SK-N-SH (cell line): Measurements from ENCODE around the gene OPHN1. TPM values are rescaled to one million over a fixed set of nuclear protein-coding genes. Genes with fewer than 3 reads are reported as not detected.
"Not testable (repeated sequence)": the region's sequence is repeated elsewhere in the genome, so short reads cannot be mapped to it uniquely, and the experiment has no call there.

Experiments
- CTCF ChIA-PET: fragments of 300-600, 350-600 bp; formaldehyde crosslinking; extraction: SDS; loops from one replicate; lab custom pipeline; 2021; lab: Yijun Ruan, JAX
- POLR2A ChIA-PET: fragments of 350-600 bp; sonication (Branson Sonifier 250); formaldehyde crosslinking; extraction: SDS; loops from one replicate; lab custom pipeline; 2020; ENCODE audit warnings: antibody characterized with exemption, inconsistent platforms; lab: Yijun Ruan, JAX
- DNase-seq: peaks from one replicate; pipeline ENCODE4 v3.0.0; 2012
- H2AFZ ChIP-seq: fragments of 200-600 bp; sonication (generic); 2 replicates; pipeline ENCODE4 v1.8.1; 2016; ENCODE audit warnings: antibody characterized with exemption, mild to moderate bottlenecking, low read depth
- H3F3A ChIP-seq: fragments of 200-600 bp; sonication (generic); replicated peaks from 2 replicates; pipeline ENCODE3; 2016; ENCODE audit warnings: antibody characterized with exemption, mild to moderate bottlenecking; ENCODE audit not compliant: insufficient read depth
- H3K27ac ChIP-seq, 2 experiments: fragments of 200-500 bp in 1 of 2; fragments of 200-600 bp in 1 of 2; sonication (Bioruptor generic) in 1 of 2; sonication (generic), shearing (Covaris generic) in 1 of 2; 2 replicates each; pipeline versions ENCODE4 v1.5.1 to v1.6.1; 2014 to 2016; ENCODE audit warnings: low read depth in 2 of 2, inconsistent platforms in 1 of 2, low read length in 1 of 2, mild to moderate bottlenecking in 1 of 2, mixed read lengths in 1 of 2
- H3K27me3 ChIP-seq: fragments of 200-600 bp; sonication (generic), shearing (Covaris generic); 2 replicates; pipeline ENCODE4 v1.6.1; 2016; ENCODE audit warnings: mixed run types; ENCODE audit not compliant: insufficient read depth
- H3K36me3 ChIP-seq, 2 experiments: fragments of 200-500 bp in 1 of 2; fragments of 200-600 bp in 1 of 2; sonication (Bioruptor generic) in 1 of 2; sonication (generic) in 1 of 2; replicated peaks in 1 of 2; 2 replicates each; pipeline versions ENCODE3 to v1.5.1; 2014 to 2016; ENCODE audit warnings: low read length in 1 of 2, mild to moderate bottlenecking in 1 of 2; ENCODE audit not compliant: insufficient read depth in 2 of 2, control insufficient read depth in 1 of 2
- H3K4me1 ChIP-seq, 2 experiments: fragments of 200-500 bp in 1 of 2; fragments of 200-600 bp in 1 of 2; sonication (Bioruptor generic) in 1 of 2; sonication (generic), shearing (Covaris generic) in 1 of 2; 2 replicates each; pipeline versions ENCODE4 v1.5.1 to v1.6.1; 2014 to 2016; ENCODE audit warnings: low read depth in 1 of 2, low read length in 1 of 2, mixed run types in 1 of 2; ENCODE audit not compliant: insufficient read depth in 2 of 2, control insufficient read depth in 1 of 2
- H3K4me2 ChIP-seq: fragments of 200-600 bp; sonication (generic), shearing (Covaris generic); 2 replicates; pipeline ENCODE4 v1.6.1; 2017; ENCODE audit warnings: mixed run types
- H3K4me3 ChIP-seq, 2 experiments: fragments of 200-500 bp in 1 of 2; fragments of 200-600 bp in 1 of 2; sonication (Bioruptor generic) in 1 of 2; sonication (generic), shearing (Covaris generic) in 1 of 2; 2 replicates each; pipeline versions ENCODE4 v1.5.1 to v1.8.1; 2014 to 2016; ENCODE audit warnings: low read depth in 2 of 2, inconsistent platforms in 1 of 2, low read length in 1 of 2, mild to moderate bottlenecking in 1 of 2, mixed read lengths in 1 of 2, moderate library complexity in 1 of 2
- H3K79me2 ChIP-seq: fragments of 200-600 bp; sonication (generic); 2 replicates; pipeline ENCODE4 v1.8.1; 2017; ENCODE audit warnings: mild to moderate bottlenecking; ENCODE audit not compliant: insufficient read depth
- H3K9ac ChIP-seq: fragments of 200-600 bp; sonication (generic); 2 replicates; pipeline ENCODE4 v1.6.1; 2017; ENCODE audit warnings: mixed run types
- H3K9me2 ChIP-seq: fragments of 200-600 bp; sonication (generic); 2 replicates; pipeline ENCODE4 v1.6.1; 2017; ENCODE audit warnings: mixed run types
- H3K9me3 ChIP-seq: fragments of 200-600 bp; sonication (generic); 2 replicates; pipeline ENCODE4 v1.6.1; 2017; ENCODE audit warnings: mixed run types, mild to moderate bottlenecking, moderate library complexity
- H4K20me1 ChIP-seq: fragments of 200-600 bp; sonication (generic); 2 replicates; pipeline ENCODE4 v1.6.1; 2017; ENCODE audit warnings: mild to moderate bottlenecking, mixed run types; ENCODE audit not compliant: insufficient read depth
- CHD2 ChIP-seq: fragments of 150-350 bp; IDR thresholded peaks from 2 replicates; pipeline ENCODE4 v1.6.1; 2018; ENCODE audit warnings: low read length; ENCODE audit not compliant: partially characterized antibody
- ELF1 ChIP-seq: IDR thresholded peaks from 2 replicates; pipeline ENCODE4 v1.4.0; 2012
- EP300 ChIP-seq, 2 experiments: IDR thresholded peaks; 2 replicates each; pipeline versions ENCODE4 v1.4.0 to v1.6.1; 2012; ENCODE audit warnings: borderline replicate concordance in 1 of 2, low read depth in 1 of 2, low read length in 1 of 2
- FOXM1 ChIP-seq: IDR thresholded peaks from 2 replicates; pipeline ENCODE4 v1.4.0; 2012; ENCODE audit warnings: low read depth, mild to moderate bottlenecking
- GABPA ChIP-seq: IDR thresholded peaks from 2 replicates; pipeline ENCODE4 v1.4.0; 2012; ENCODE audit warnings: low read depth, mild to moderate bottlenecking
- MEF2A ChIP-seq: IDR thresholded peaks from 2 replicates; pipeline ENCODE4 v1.4.0; 2012; ENCODE audit warnings: low read depth, borderline replicate concordance
- MXI1 ChIP-seq: IDR thresholded peaks from 2 replicates; pipeline ENCODE4 v1.6.1; 2012; ENCODE audit warnings: mild to moderate bottlenecking, low read depth, low read length, improper control_type of control experiment
- NFIC ChIP-seq: IDR thresholded peaks from 2 replicates; pipeline ENCODE4 v1.4.0; 2012; ENCODE audit warnings: borderline replicate concordance
- RAD21 ChIP-seq: IDR thresholded peaks from 2 replicates; pipeline ENCODE4 v1.6.1; 2012; ENCODE audit warnings: mild to moderate bottlenecking, low read length
- RCOR1 ChIP-seq: fragments of 150-350 bp; IDR thresholded peaks from 2 replicates; pipeline ENCODE4 v1.6.1; 2017; ENCODE audit warnings: antibody characterized with exemption, low read length
- RXRA ChIP-seq: IDR thresholded peaks from 2 replicates; pipeline ENCODE4 v1.4.0; 2012; ENCODE audit warnings: low read depth, mild to moderate bottlenecking, borderline replicate concordance
- SIN3A ChIP-seq: IDR thresholded peaks from 2 replicates; pipeline ENCODE4 v1.6.1; 2012; ENCODE audit warnings: low read depth, mild to moderate bottlenecking, low read length, moderate library complexity, borderline replicate concordance
- SMC3 ChIP-seq: IDR thresholded peaks from 2 replicates; pipeline ENCODE4 v1.6.1; 2012; ENCODE audit warnings: low read depth, low read length, improper control_type of control experiment
- TAF1 ChIP-seq: IDR thresholded peaks from 2 replicates; pipeline ENCODE4 v1.6.1; 2012; ENCODE audit warnings: low read depth, mild to moderate bottlenecking, low read length, moderate library complexity, borderline replicate concordance
- TCF12 ChIP-seq: IDR thresholded peaks from 2 replicates; pipeline ENCODE4 v1.4.0; 2012
- WGBS: methylation state at CpG from one replicate; pipeline ENCODE4 v1.1.6; 2017; ENCODE audit warnings: low lambda C conversion rate; 5-methylcytosine and 5-hydroxymethylcytosine counted together
- polyA plus RNA-seq, 3 experiments: library from polyadenylated mRNA; depleted of rRNA; stranded (reverse); fragments of >200 nt; gene quantifications; 2 replicates each; pipeline ENCODE4 v1.2.3, GENCODE V29; 2012
- TF ChIP-seq, protein P1 (sequence below): fragments of 200-600 bp; sonication (generic); IDR thresholded peaks from 2 replicates; pipeline ENCODE4 v1.6.1; 2017; ENCODE audit warnings: antibody characterized with exemption, mild to moderate bottlenecking, moderate library complexity
- TF ChIP-seq, protein P2 (sequence below): IDR thresholded peaks from 2 replicates; pipeline ENCODE4 v1.4.0; 2012; ENCODE audit warnings: low read depth, borderline replicate concordance
- TF ChIP-seq, protein P3 (sequence below): IDR thresholded peaks from 2 replicates; pipeline ENCODE4; 2012
- TF ChIP-seq, protein P4 (sequence below): fragments of 150-350 bp; IDR thresholded peaks from 2 replicates; pipeline ENCODE4 v1.6.1; 2016; ENCODE audit warnings: mild to moderate bottlenecking, low read depth, low read length
- TF ChIP-seq, protein P5 (sequence below): IDR thresholded peaks from 2 replicates; pipeline ENCODE4 v1.6.1; 2012; ENCODE audit warnings: mild to moderate bottlenecking, low read depth, low read length, moderate library complexity

OPHN1 gene
- polyA plus RNA-seq, 1 of the 3 experiments (the other 2 are of a cell fraction): 1.7 TPM

DNA sequence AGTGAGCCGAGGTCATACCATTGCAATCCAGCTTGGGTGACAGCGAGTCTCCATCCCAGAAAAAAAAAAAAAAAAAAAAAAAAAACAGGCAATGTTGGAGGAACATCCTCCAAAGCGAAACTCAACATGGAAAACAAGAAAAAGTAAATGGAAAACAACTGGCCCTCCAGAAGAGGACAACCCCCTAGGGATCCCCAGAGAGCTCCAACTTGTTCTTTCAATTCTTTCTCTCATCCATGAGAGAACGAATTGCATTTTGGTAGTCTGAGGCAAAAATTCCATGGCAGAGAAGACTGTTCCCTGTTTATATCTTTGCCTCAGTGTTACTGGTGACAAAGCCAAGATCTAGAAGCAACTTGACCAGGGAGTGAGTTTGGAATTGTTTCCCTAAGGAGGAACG lies 49.8 kb downstream of the OPHN1 start:
- no peak for TF ChIP-seq TCF12
- no peak for TF ChIP-seq RAD21
- TF ChIP-seq, protein P1, sequence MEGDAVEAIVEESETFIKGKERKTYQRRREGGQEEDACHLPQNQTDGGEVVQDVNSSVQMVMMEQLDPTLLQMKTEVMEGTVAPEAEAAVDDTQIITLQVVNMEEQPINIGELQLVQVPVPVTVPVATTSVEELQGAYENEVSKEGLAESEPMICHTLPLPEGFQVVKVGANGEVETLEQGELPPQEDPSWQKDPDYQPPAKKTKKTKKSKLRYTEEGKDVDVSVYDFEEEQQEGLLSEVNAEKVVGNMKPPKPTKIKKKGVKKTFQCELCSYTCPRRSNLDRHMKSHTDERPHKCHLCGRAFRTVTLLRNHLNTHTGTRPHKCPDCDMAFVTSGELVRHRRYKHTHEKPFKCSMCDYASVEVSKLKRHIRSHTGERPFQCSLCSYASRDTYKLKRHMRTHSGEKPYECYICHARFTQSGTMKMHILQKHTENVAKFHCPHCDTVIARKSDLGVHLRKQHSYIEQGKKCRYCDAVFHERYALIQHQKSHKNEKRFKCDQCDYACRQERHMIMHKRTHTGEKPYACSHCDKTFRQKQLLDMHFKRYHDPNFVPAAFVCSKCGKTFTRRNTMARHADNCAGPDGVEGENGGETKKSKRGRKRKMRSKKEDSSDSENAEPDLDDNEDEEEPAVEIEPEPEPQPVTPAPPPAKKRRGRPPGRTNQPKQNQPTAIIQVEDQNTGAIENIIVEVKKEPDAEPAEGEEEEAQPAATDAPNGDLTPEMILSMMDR: no peak
- TF ChIP-seq MEF2A: no peak
- TF ChIP-seq NFIC: no peak
- TF ChIP-seq, protein P2, sequence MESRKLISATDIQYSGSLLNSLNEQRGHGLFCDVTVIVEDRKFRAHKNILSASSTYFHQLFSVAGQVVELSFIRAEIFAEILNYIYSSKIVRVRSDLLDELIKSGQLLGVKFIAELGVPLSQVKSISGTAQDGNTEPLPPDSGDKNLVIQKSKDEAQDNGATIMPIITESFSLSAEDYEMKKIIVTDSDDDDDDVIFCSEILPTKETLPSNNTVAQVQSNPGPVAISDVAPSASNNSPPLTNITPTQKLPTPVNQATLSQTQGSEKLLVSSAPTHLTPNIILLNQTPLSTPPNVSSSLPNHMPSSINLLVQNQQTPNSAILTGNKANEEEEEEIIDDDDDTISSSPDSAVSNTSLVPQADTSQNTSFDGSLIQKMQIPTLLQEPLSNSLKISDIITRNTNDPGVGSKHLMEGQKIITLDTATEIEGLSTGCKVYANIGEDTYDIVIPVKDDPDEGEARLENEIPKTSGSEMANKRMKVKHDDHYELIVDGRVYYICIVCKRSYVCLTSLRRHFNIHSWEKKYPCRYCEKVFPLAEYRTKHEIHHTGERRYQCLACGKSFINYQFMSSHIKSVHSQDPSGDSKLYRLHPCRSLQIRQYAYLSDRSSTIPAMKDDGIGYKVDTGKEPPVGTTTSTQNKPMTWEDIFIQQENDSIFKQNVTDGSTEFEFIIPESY: no peak
- TF ChIP-seq ELF1: no peak
- no peak for TF ChIP-seq EP300 (IDR thresholded peaks at IDR 0.05; ENCODE audit: borderline replicate concordance in 1 of 2, low read depth in 1 of 2, low read length in 1 of 2)
- TF ChIP-seq GABPA: no peak
- TF ChIP-seq SMC3: no peak
- TF ChIP-seq RCOR1: no peak
- TF ChIP-seq SIN3A: no peak
- TF ChIP-seq, protein P3, sequence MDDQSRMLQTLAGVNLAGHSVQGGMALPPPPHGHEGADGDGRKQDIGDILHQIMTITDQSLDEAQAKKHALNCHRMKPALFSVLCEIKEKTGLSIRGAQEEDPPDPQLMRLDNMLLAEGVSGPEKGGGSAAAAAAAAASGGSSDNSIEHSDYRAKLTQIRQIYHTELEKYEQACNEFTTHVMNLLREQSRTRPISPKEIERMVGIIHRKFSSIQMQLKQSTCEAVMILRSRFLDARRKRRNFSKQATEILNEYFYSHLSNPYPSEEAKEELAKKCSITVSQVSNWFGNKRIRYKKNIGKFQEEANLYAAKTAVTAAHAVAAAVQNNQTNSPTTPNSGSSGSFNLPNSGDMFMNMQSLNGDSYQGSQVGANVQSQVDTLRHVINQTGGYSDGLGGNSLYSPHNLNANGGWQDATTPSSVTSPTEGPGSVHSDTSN: no peak
- TF ChIP-seq, protein P4, sequence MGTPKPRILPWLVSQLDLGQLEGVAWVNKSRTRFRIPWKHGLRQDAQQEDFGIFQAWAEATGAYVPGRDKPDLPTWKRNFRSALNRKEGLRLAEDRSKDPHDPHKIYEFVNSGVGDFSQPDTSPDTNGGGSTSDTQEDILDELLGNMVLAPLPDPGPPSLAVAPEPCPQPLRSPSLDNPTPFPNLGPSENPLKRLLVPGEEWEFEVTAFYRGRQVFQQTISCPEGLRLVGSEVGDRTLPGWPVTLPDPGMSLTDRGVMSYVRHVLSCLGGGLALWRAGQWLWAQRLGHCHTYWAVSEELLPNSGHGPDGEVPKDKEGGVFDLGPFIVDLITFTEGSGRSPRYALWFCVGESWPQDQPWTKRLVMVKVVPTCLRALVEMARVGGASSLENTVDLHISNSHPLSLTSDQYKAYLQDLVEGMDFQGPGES: no peak
- TF ChIP-seq, protein P5, sequence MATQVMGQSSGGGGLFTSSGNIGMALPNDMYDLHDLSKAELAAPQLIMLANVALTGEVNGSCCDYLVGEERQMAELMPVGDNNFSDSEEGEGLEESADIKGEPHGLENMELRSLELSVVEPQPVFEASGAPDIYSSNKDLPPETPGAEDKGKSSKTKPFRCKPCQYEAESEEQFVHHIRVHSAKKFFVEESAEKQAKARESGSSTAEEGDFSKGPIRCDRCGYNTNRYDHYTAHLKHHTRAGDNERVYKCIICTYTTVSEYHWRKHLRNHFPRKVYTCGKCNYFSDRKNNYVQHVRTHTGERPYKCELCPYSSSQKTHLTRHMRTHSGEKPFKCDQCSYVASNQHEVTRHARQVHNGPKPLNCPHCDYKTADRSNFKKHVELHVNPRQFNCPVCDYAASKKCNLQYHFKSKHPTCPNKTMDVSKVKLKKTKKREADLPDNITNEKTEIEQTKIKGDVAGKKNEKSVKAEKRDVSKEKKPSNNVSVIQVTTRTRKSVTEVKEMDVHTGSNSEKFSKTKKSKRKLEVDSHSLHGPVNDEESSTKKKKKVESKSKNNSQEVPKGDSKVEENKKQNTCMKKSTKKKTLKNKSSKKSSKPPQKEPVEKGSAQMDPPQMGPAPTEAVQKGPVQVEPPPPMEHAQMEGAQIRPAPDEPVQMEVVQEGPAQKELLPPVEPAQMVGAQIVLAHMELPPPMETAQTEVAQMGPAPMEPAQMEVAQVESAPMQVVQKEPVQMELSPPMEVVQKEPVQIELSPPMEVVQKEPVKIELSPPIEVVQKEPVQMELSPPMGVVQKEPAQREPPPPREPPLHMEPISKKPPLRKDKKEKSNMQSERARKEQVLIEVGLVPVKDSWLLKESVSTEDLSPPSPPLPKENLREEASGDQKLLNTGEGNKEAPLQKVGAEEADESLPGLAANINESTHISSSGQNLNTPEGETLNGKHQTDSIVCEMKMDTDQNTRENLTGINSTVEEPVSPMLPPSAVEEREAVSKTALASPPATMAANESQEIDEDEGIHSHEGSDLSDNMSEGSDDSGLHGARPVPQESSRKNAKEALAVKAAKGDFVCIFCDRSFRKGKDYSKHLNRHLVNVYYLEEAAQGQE: no peak
- TF ChIP-seq TAF1: no peak
- no peak for TF ChIP-seq MXI1
- TF ChIP-seq RXRA: no peak
- TF ChIP-seq FOXM1: no peak
- no peak for TF ChIP-seq CHD2
- TF ChIP-seq, all 33 proteins: peak for 0

DNA sequence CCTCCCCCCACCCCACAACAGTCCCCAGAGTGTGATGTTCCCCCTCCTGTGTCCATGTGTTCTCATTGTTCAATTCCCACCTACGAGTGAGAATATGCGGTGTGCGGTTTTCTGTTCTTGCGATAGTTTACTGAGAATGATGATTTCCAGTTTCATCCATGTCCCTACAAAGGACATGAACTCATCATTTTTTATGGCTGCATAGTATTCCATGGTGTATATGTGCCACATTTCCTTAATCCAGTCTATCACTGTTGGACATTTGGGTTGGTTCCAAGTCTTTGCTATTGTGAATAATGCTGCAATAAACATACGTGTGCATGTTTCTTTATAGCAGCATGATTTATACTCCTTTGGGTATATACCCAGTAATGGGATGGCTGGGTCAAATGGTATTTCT lies 55.7 kb downstream of the OPHN1 start:
- H2AFZ ChIP-seq, H3K4me3 ChIP-seq, H3K9me3 ChIP-seq, H3K9ac ChIP-seq, H3K9me2 ChIP-seq, H3K4me2 ChIP-seq, H3F3A ChIP-seq, DNase-seq, H3K27ac ChIP-seq, CTCF ChIA-PET, POLR2A ChIA-PET, H4K20me1 ChIP-seq, H3K79me2 ChIP-seq, H3K36me3 ChIP-seq, H3K4me1 ChIP-seq, H3K27me3 ChIP-seq: not testable (repeated sequence)
- WGBS: 87% methylated on average over 5 of the region's 5 CpGs

More for the DNA sequence above, 49.8 kb downstream of the OPHN1 start:
- no peak overlapping the region for H3K4me3 ChIP-seq
- DNase-seq: no peak
- 39% methylated on average over 5 of the region's 5 CpGs for WGBS
- POLR2A ChIA-PET: no interaction called here
- H4K20me1 ChIP-seq: no peaks in the 10 kb centered on the region
- no peaks in the 10 kb centered on the region for H3K79me2 ChIP-seq
- H3K9ac ChIP-seq: no peak overlapping the region
- H3K9me2 ChIP-seq: no peaks in the 10 kb centered on the region
- no peaks in the 10 kb centered on the region for H3K4me1 ChIP-seq
- no peak overlapping the region for H3K4me2 ChIP-seq
- no peaks in the 10 kb centered on the region for H3K9me3 ChIP-seq
- H3K27ac ChIP-seq: no peak overlapping the region
- H3K27me3 ChIP-seq: no peaks in the 10 kb centered on the region
- H2AFZ ChIP-seq: no peak overlapping the region
- CTCF ChIA-PET: no interaction called here
- H3F3A ChIP-seq: no peaks in the 10 kb centered on the region
- H3K36me3 ChIP-seq: no peaks in the 10 kb centered on the region
